ENCODE results near the gene KRTAP12-3. TPM values are rescaled to one million over a fixed set of nuclear protein-coding genes. Genes with fewer than 3 reads are reported as not detected.

KRTAP12-3 gene
- total RNA-seq, 2 donors from 2014 or later: not detected

- intact Hi-C loops (cut with DNase I): no loop called here
- 65% methylated on average over 14 of the region's 14 CpGs for WGBS
- no peak overlapping the region for H3K4me3 ChIP-seq
- H3K27me3 ChIP-seq (replicated peaks; ENCODE audit: insufficient read depth): no peaks in the 10 kb centered on the region
- TF ChIP-seq CTCF (IDR thresholded peaks at IDR 0.05) (no peak), POLR2A (IDR thresholded peaks at IDR 0.05) (no peak), POLR2AphosphoS5 (IDR thresholded peaks at IDR 0.05) (no peak)
- no peaks in the 10 kb centered on the region for H3K9me3 ChIP-seq
- no peak for DNase-seq (ENCODE audit: low spot score)
- no peaks in the 10 kb centered on the region for H3K36me3 ChIP-seq
- no peaks in the 10 kb centered on the region for H3K4me1 ChIP-seq (replicated peaks)
- H3K27ac ChIP-seq: no peak overlapping the region
Observed at GRCh38 chr21:44653123-44653522, 4.6 kb upstream of the KRTAP12-3 start.

- DNase-seq (ENCODE audit: low spot score): no peak
- 78% methylated on average over 17 of the region's 17 CpGs for WGBS
- TF ChIP-seq POLR2A (IDR thresholded peaks at IDR 0.05): no peak
- TF ChIP-seq CTCF (IDR thresholded peaks at IDR 0.05): no peak
- TF ChIP-seq POLR2AphosphoS5 (IDR thresholded peaks at IDR 0.05): no peak
- no peaks in the 10 kb centered on the region for H3K9me3 ChIP-seq
- intact Hi-C loops (cut with DNase I): no loop called here
- no peaks in the 10 kb centered on the region for H3K36me3 ChIP-seq
- H3K27ac ChIP-seq: no peak overlapping the region
- H3K4me1 ChIP-seq (replicated peaks): no peaks in the 10 kb centered on the region
- H3K27me3 ChIP-seq (replicated peaks; ENCODE audit: insufficient read depth): no peaks in the 10 kb centered on the region
- H3K4me3 ChIP-seq: no peak overlapping the region
Observed at GRCh38 chr21:44653656-44654575, 3.8 kb upstream of the KRTAP12-3 start.

GRCh38 chr21:44654576-44655175 lies 3.1 kb upstream of the KRTAP12-3 start, which contains the start of gene KRTAP12-4:
TSS of gene KRTAP12-4 (minus strand) at chr21:44654659. CDS start at chr21:44654614, 45 bp downstream.
- Histone ChIP-seq H3K4me1 (replicated peaks) (no peaks in the 10 kb centered on the region), H3K36me3 (no peaks in the 10 kb centered on the region), H3K4me3 (no peak within 1 kb of the TSS), H3K9me3 (no peaks in the 10 kb centered on the region), H3K27ac (no peak within 1 kb of the TSS), H3K27me3 (replicated peaks; ENCODE audit: insufficient read depth) (no peaks in the 10 kb centered on the region)
- 82% methylated on average over 8 of the region's 9 CpGs for WGBS
- DNase-seq (ENCODE audit: low spot score): no peak
- intact Hi-C loops (cut with DNase I): no loop called here
- no peak for TF ChIP-seq POLR2A (IDR thresholded peaks at IDR 0.05)
- TF ChIP-seq CTCF (IDR thresholded peaks at IDR 0.05): no peak
- no peak for TF ChIP-seq POLR2AphosphoS5 (IDR thresholded peaks at IDR 0.05)

- Histone ChIP-seq H3K27ac (no peak overlapping the region), H3K9me3 (no peaks in the 10 kb centered on the region), H3K27me3 (replicated peaks; ENCODE audit: insufficient read depth) (no peaks in the 10 kb centered on the region), H3K4me1 (replicated peaks) (no peaks in the 10 kb centered on the region), H3K36me3 (no peaks in the 10 kb centered on the region), H3K4me3 (no peak overlapping the region)
- TF ChIP-seq POLR2AphosphoS5 (IDR thresholded peaks at IDR 0.05) (no peak), CTCF (IDR thresholded peaks at IDR 0.05) (no peak), POLR2A (IDR thresholded peaks at IDR 0.05) (no peak)
- DNase-seq (ENCODE audit: low spot score): no peak
- intact Hi-C loops (cut with DNase I): no loop called here
- WGBS: 23% methylated on average over 1 of the region's 1 CpG
Observed at GRCh38 chr21:44656868-44657267, 864 bp upstream of the KRTAP12-3 start.
